H1 (cell line): ENCODE results near the gene DEFB114. TPM values are rescaled to one million over a fixed set of nuclear protein-coding genes. Genes with fewer than 3 reads are reported as not detected.

ENCODE experiments used
- CTCF ChIA-PET: fragments of 300-600 bp; sonication (Branson Sonifier 250); formaldehyde crosslinking; loops from one replicate; lab custom pipeline; 2021; ENCODE audit not compliant: partially characterized antibody; lab: Charles Lee
- POLR2A ChIA-PET: fragments of 300-600 bp; sonication (Branson Sonifier 250); formaldehyde crosslinking; loops from one replicate; lab custom pipeline; 2021; ENCODE audit warnings: inconsistent platforms; ENCODE audit not compliant: partially characterized antibody; lab: Charles Lee
- DNase-seq, 2 experiments: peaks; one replicate each; pipeline versions ENCODE4 v3.0.0 to v3.0.0-alpha.2; 2010 to 2022; ENCODE audit warnings: low spot score in 2 of 2, low read depth in 1 of 2, mixed read lengths in 1 of 2
- FAIRE-seq: peaks from 2 replicates; lab custom pipeline; 2011; peaks lifted over from hg19 to GRCh38; lab: Jason Lieb, UNC
- H2AFZ ChIP-seq: 2 replicates; pipeline ENCODE4 v1.8.1; 2012; ENCODE audit warnings: low read length, inconsistent platforms
- H2AK5ac ChIP-seq: 2 replicates; pipeline ENCODE4 v1.6.1; 2013; ENCODE audit warnings: low read depth, low read length
- H2BK120ac ChIP-seq: replicated peaks from 2 replicates; pipeline ENCODE3; 2013; ENCODE audit warnings: low read depth, low read length, inconsistent platforms
- H2BK12ac ChIP-seq: 2 replicates; pipeline ENCODE4 v1.6.1; 2013; ENCODE audit warnings: low read depth, low read length
- H2BK15ac ChIP-seq: 2 replicates; pipeline ENCODE4 v1.6.1; 2013; ENCODE audit warnings: low read length
- H2BK20ac ChIP-seq: 2 replicates; pipeline ENCODE4 v1.6.1; 2013; ENCODE audit warnings: low read length
- H2BK5ac ChIP-seq: 2 replicates; pipeline ENCODE4 v1.6.1; 2013; ENCODE audit warnings: low read depth, low read length
- H3K14ac ChIP-seq: 2 replicates; pipeline ENCODE4 v1.6.1; 2013; ENCODE audit warnings: inconsistent platforms; ENCODE audit not compliant: insufficient read length
- H3K18ac ChIP-seq: 2 replicates; pipeline ENCODE4 v1.6.1; 2013; ENCODE audit warnings: low read length; ENCODE audit errors: extremely low read depth
- H3K23ac ChIP-seq: 2 replicates; pipeline ENCODE4 v1.6.1; 2013; ENCODE audit warnings: inconsistent platforms; ENCODE audit not compliant: insufficient read length
- H3K23me2 ChIP-seq: 2 replicates; pipeline ENCODE4 v1.6.1; 2013; ENCODE audit warnings: low read depth, low read length
- H3K27ac ChIP-seq: 2 replicates; pipeline ENCODE4 v1.6.1; 2011; ENCODE audit warnings: low read depth, low read length, inconsistent platforms
- H3K27me3 ChIP-seq, 4 experiments: replicated peaks in 1 of 4; 1 replicate in 1 of 4; 2 replicates in 3 of 4; pipeline versions ENCODE4 v1.6.1 to v1.8.1; 2011 to 2013; ENCODE audit warnings: low read length in 3 of 4, mild to moderate bottlenecking in 3 of 4, inconsistent platforms in 2 of 4, mixed read lengths in 2 of 4, moderate library complexity in 1 of 4; ENCODE audit not compliant: control insufficient read depth in 3 of 4, insufficient read depth in 3 of 4; ENCODE audit errors: extremely low read depth in 1 of 4
- H3K36me3 ChIP-seq, 4 experiments: 2 replicates each; pipeline versions ENCODE4 v1.6.1 to v1.8.1; 2011 to 2013; ENCODE audit warnings: mild to moderate bottlenecking in 4 of 4, low read length in 3 of 4, moderate library complexity in 2 of 4, control low read depth in 1 of 4, inconsistent platforms in 1 of 4; ENCODE audit not compliant: insufficient read depth in 4 of 4, control insufficient read depth in 2 of 4
- H3K4ac ChIP-seq: replicated peaks from 2 replicates; pipeline ENCODE3; 2013; ENCODE audit warnings: low read length, low read depth, mixed read lengths, inconsistent platforms; ENCODE audit not compliant: insufficient read length
- H3K4me1 ChIP-seq, 4 experiments: replicated peaks in 1 of 4; 1 replicate in 1 of 4; 2 replicates in 3 of 4; pipeline versions ENCODE4 v1.6.1 to v1.8.1; 2011 to 2013; ENCODE audit warnings: low read length in 3 of 4, inconsistent platforms in 2 of 4, mixed read lengths in 1 of 4; ENCODE audit not compliant: insufficient read depth in 4 of 4, control insufficient read depth in 3 of 4
- H3K4me2 ChIP-seq, 2 experiments: 2 replicates each; pipeline versions ENCODE4 v1.6.1 to v1.8.1; 2011 to 2013; ENCODE audit warnings: low read depth in 2 of 2, low read length in 2 of 2, control low read depth in 1 of 2, inconsistent platforms in 1 of 2, mild to moderate bottlenecking in 1 of 2; ENCODE audit not compliant: insufficient read depth in 1 of 2
- H3K4me3 ChIP-seq, 4 experiments: fragments of 200-600, 300-600 bp in 1 of 4; sonication (generic), shearing (Covaris generic), sonication (Bioruptor Twin) in 1 of 4; 2 replicates each; pipeline versions ENCODE4 v1.5.1 to v1.8.1; 2011 to 2016; ENCODE audit warnings: low read length in 4 of 4, low read depth in 3 of 4, control low read depth in 2 of 4, inconsistent platforms in 2 of 4, mild to moderate bottlenecking in 2 of 4, mixed read lengths in 1 of 4, moderate library complexity in 1 of 4; ENCODE audit not compliant: insufficient read depth in 2 of 4; ENCODE audit errors: extremely low read depth in 1 of 4
- H3K56ac ChIP-seq: replicated peaks from 2 replicates; pipeline ENCODE3; 2013; ENCODE audit warnings: low read depth, mild to moderate bottlenecking, mixed read lengths, low read length, inconsistent platforms; ENCODE audit not compliant: insufficient read length
- H3K79me1 ChIP-seq: 2 replicates; pipeline ENCODE4 v1.6.1; 2013; ENCODE audit warnings: low read depth, low read length, control low read depth
- H3K79me2 ChIP-seq, 2 experiments: 2 replicates each; pipeline versions ENCODE4 v1.6.1 to v1.8.1; 2012 to 2013; ENCODE audit warnings: low read length in 2 of 2, mild to moderate bottlenecking in 2 of 2, inconsistent platforms in 1 of 2; ENCODE audit not compliant: insufficient read depth in 2 of 2, control insufficient read depth in 1 of 2
- H3K9ac ChIP-seq, 4 experiments: replicated peaks in 1 of 4; 1 replicate in 1 of 4; 2 replicates in 3 of 4; pipeline versions ENCODE4 v1.6.1 to v1.8.1; 2011 to 2013; ENCODE audit warnings: low read depth in 3 of 4, low read length in 3 of 4, control low read depth in 2 of 4, mild to moderate bottlenecking in 2 of 4, moderate library complexity in 2 of 4, inconsistent platforms in 1 of 4; ENCODE audit errors: extremely low read depth in 1 of 4
- H3K9me3 ChIP-seq, 2 experiments: 2 replicates each; pipeline versions ENCODE4 v1.6.1 to v1.8.1; 2012 to 2013; ENCODE audit warnings: mild to moderate bottlenecking in 2 of 2, moderate library complexity in 2 of 2, control low read depth in 1 of 2, inconsistent platforms in 1 of 2, low read depth in 1 of 2, low read length in 1 of 2, mixed read lengths in 1 of 2; ENCODE audit not compliant: insufficient read depth in 2 of 2
- H4K20me1 ChIP-seq, 2 experiments: replicated peaks in 1 of 2; 2 replicates each; pipeline versions ENCODE3 to v1.8.1; 2011 to 2013; ENCODE audit warnings: inconsistent platforms in 2 of 2, low read length in 2 of 2, mild to moderate bottlenecking in 1 of 2; ENCODE audit not compliant: insufficient read depth in 2 of 2, control insufficient read depth in 1 of 2
- H4K5ac ChIP-seq: 2 replicates; pipeline ENCODE4 v1.6.1; 2013; ENCODE audit warnings: low read length, low read depth, mixed read lengths, inconsistent platforms; ENCODE audit not compliant: insufficient read length
- H4K8ac ChIP-seq: 2 replicates; pipeline ENCODE4 v1.8.0; 2013; ENCODE audit warnings: mild to moderate bottlenecking, moderate library complexity, low read length, inconsistent platforms; ENCODE audit not compliant: insufficient read depth; ENCODE audit errors: extremely low read depth
- H4K91ac ChIP-seq: replicated peaks from 2 replicates; pipeline ENCODE3; 2013; ENCODE audit warnings: low read length, mixed read lengths, inconsistent platforms; ENCODE audit not compliant: insufficient read length
- MAFK ChIP-seq: IDR thresholded peaks from 2 replicates; pipeline ENCODE4 v1.6.1; 2012; ENCODE audit warnings: low read depth, mild to moderate bottlenecking, improper control_type of control experiment, low read length
- SIX5 ChIP-seq: IDR thresholded peaks from 2 replicates; pipeline ENCODE4 v1.6.1; 2011; ENCODE audit warnings: mild to moderate bottlenecking, low read depth, low read length
- SRF ChIP-seq: IDR thresholded peaks from 2 replicates; pipeline ENCODE4 v1.6.1; 2011; ENCODE audit warnings: mild to moderate bottlenecking, low read depth, low read length, moderate library complexity
- WGBS, 2 experiments: shearing (Covaris generic) in 1 of 2; methylation state at CpG; one replicate each; pipeline versions ENCODE4 v1.1.6 to v1.1.7; 2013 to 2015; ENCODE audit warnings: low lambda C conversion rate in 2 of 2, mixed read lengths in 2 of 2, inconsistent platforms in 1 of 2, low coverage in 1 of 2, missing lambda C conversion rate in 1 of 2; ENCODE audit not compliant: insufficient replicate concordance in 2 of 2, insufficient coverage in 1 of 2, insufficient read length in 1 of 2; ENCODE audit errors: extremely low coverage in 1 of 2, missing lambda C conversion rate in 1 of 2; 5-methylcytosine and 5-hydroxymethylcytosine counted together
- polyA plus RNA-seq, 7 experiments: library from polyadenylated mRNA; depleted of rRNA in 3 of 7; stranded (reverse) in 5 of 7; unstranded in 2 of 7; fragments of >200 nt in 5 of 7; fragments of 200-250 nt in 2 of 7; gene quantifications; 1 replicate in 5 of 7; 2 replicates in 1 of 7; 4 replicates in 1 of 7; pipeline versions ENCODE4 v1.2.1 to v1.2.3, GENCODE V29; 2011 to 2013; ENCODE audit warnings: missing spikeins in 2 of 7, mixed read lengths in 2 of 7
- total RNA-seq: library from RNA; stranded (reverse); fragmentation: NEBNext Ultra II Directional; extraction: Animal tissue kit (Norgen Biotek cat#: 25700); gene quantifications from 2 replicates; pipeline ENCODE4 v1.2.1, GENCODE V29; 2021
- TF ChIP-seq, protein P1 (sequence below), 3 experiments: IDR thresholded peaks; 1 replicate in 2 of 3; 2 replicates in 1 of 3; pipeline versions ENCODE4 v1.5.1 to v1.6.1; 2011; ENCODE audit warnings: low read length in 3 of 3, mild to moderate bottlenecking in 3 of 3, inconsistent platforms in 2 of 3, low read depth in 1 of 3, moderate library complexity in 1 of 3; ENCODE audit not compliant: insufficient read depth in 1 of 3; ENCODE audit errors: control extremely low read depth in 1 of 3
- TF ChIP-seq, protein P2 (sequence below): IDR thresholded peaks from 2 replicates; pipeline ENCODE4 v1.6.1; 2011; ENCODE audit warnings: low read depth, mild to moderate bottlenecking, low read length; ENCODE audit not compliant: insufficient read depth

DEFB114 gene
- total and polyA plus RNA-seq, 2 of the 8 experiments (the other 6 are each of a cell fraction or from before 2014, with no cell fraction given): not detected

- Histone ChIP-seq H2AK5ac (no peak overlapping the region), H3K4me2 (no peak overlapping the region), H4K8ac (no peak overlapping the region), H3K36me3 (no peaks in the 10 kb centered on the region), H4K5ac (no peak overlapping the region), H2BK120ac (no peak overlapping the region), H3K4me1 (no peaks in the 10 kb centered on the region), H3K79me2 (no peaks in the 10 kb centered on the region), H2BK15ac (no peak overlapping the region), H3K79me1 (no peaks in the 10 kb centered on the region), H3K18ac (no peak overlapping the region), H3K4ac (no peak overlapping the region), H2BK20ac (no peak overlapping the region), H2AFZ (peak overlapping the region; percentile 64; the same call in 1 of the 2 replicates), H2BK12ac (no peak overlapping the region), H3K23ac (no peak overlapping the region), H3K9me3 (no peaks in the 10 kb centered on the region), H3K56ac (no peak overlapping the region), H3K27me3 (no peaks in the 10 kb centered on the region), H3K27ac (no peak overlapping the region), H3K23me2 (no peaks in the 10 kb centered on the region), H3K4me3 (no peak overlapping the region), H4K91ac (no peak overlapping the region), H4K20me1 (no peaks in the 10 kb centered on the region), H3K9ac (no peak overlapping the region), H2BK5ac (no peak overlapping the region), H3K14ac (no peak overlapping the region)
- ChIA-PET POLR2A (no interaction called here), CTCF (no interaction called here)
- WGBS, 2 experiments: 84% methylated on average over 3 of the region's 3 CpGs; no CpG with 5 or more reads in 1 of the 2 experiments
- DNase-seq: no peak
- no peak for FAIRE-seq
- TF ChIP-seq SIX5: no peak
- TF ChIP-seq, protein P1, sequence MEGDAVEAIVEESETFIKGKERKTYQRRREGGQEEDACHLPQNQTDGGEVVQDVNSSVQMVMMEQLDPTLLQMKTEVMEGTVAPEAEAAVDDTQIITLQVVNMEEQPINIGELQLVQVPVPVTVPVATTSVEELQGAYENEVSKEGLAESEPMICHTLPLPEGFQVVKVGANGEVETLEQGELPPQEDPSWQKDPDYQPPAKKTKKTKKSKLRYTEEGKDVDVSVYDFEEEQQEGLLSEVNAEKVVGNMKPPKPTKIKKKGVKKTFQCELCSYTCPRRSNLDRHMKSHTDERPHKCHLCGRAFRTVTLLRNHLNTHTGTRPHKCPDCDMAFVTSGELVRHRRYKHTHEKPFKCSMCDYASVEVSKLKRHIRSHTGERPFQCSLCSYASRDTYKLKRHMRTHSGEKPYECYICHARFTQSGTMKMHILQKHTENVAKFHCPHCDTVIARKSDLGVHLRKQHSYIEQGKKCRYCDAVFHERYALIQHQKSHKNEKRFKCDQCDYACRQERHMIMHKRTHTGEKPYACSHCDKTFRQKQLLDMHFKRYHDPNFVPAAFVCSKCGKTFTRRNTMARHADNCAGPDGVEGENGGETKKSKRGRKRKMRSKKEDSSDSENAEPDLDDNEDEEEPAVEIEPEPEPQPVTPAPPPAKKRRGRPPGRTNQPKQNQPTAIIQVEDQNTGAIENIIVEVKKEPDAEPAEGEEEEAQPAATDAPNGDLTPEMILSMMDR (IDR thresholded peaks at IDR 0.05; ENCODE audit: control extremely low read depth in 1 of 3, insufficient read depth in 1 of 3, low read depth in 1 of 3, low read length in 3 of 3): no peak
- no peak for TF ChIP-seq SRF
- TF ChIP-seq, protein P2, sequence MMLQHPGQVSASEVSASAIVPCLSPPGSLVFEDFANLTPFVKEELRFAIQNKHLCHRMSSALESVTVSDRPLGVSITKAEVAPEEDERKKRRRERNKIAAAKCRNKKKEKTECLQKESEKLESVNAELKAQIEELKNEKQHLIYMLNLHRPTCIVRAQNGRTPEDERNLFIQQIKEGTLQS: no peak
- no peak for TF ChIP-seq MAFK
These were observed 43.9 kb upstream of the DEFB114 start for GRCh38 chr6:50007819-50008218.
